K562 (cell line): ENCODE measurements around the gene TMEM114. TPM values are rescaled to one million over a fixed set of nuclear protein-coding genes. Genes with fewer than 3 reads are reported as not detected.

ENCODE experiments used
- ATAC-seq: fragments of 200-7000 bp; cut with Tn5 transposase; 3 replicates; pipeline ENCODE4 v1.9.1; 2020; ENCODE audit warnings: moderate library complexity
- BruUV-seq: library from RNA; stranded (reverse); fragments of 400-500 nt; replicated peaks from 2 replicates; lab custom pipeline; 2021; lab: Mats Ljungman, UMichigan
- CTCF ChIA-PET: fragments of 300-600 bp; formaldehyde crosslinking; extraction: SDS; loops from one replicate; lab custom pipeline; 2021; ENCODE audit warnings: low intra/inter-chr PET ratio; lab: Yijun Ruan, JAX
- POLR2A ChIA-PET: fragments of 300-600, 350-650 bp; sonication (Branson Sonifier 250); formaldehyde crosslinking; extraction: SDS; loops from one replicate; lab custom pipeline; 2021; ENCODE audit warnings: antibody characterized with exemption, inconsistent platforms; lab: Yijun Ruan, JAX
- DNase-seq, 4 experiments: peaks; one replicate each; pipeline versions ENCODE4 v3.0.0 to v3.0.0-alpha.2; 2011 to 2018; ENCODE audit warnings: low spot score in 3 of 4, mixed read lengths in 3 of 4; ENCODE audit errors: extremely low read depth in 1 of 4
- FAIRE-seq: peaks from 2 replicates; lab custom pipeline; 2011; peaks lifted over from hg19 to GRCh38; lab: Jason Lieb, UNC
- H2AFZ ChIP-seq: 2 replicates; pipeline ENCODE4 v1.6.0; 2011; ENCODE audit warnings: low read depth, low read length, control low read depth, inconsistent platforms
- H3K27ac ChIP-seq: fragments of 200-600 bp; 3 replicates; pipeline ENCODE4 v1.8.0; 2011; ENCODE audit warnings: low read depth, mild to moderate bottlenecking, control low read depth, inconsistent platforms, low read length, moderate library complexity, mixed read lengths; ENCODE audit errors: extremely low read depth
- H3K27me3 ChIP-seq, 2 experiments: fragments of 300-600 bp in 1 of 2; 2 replicates in 1 of 2; 3 replicates in 1 of 2; pipeline versions ENCODE4 v1.6.0 to v1.8.0; 2011; ENCODE audit warnings: inconsistent platforms in 2 of 2, low read length in 2 of 2, mild to moderate bottlenecking in 1 of 2, mixed read lengths in 1 of 2, moderate library complexity in 1 of 2; ENCODE audit not compliant: control insufficient read depth in 2 of 2, insufficient read depth in 2 of 2
- H3K36me3 ChIP-seq: fragments of 300-600 bp; 3 replicates; pipeline ENCODE4 v1.8.0; 2011; ENCODE audit warnings: mild to moderate bottlenecking, low read length, inconsistent platforms; ENCODE audit not compliant: control insufficient read depth, insufficient read depth
- H3K4me1 ChIP-seq, 2 experiments: fragments of 200-600 bp in 1 of 2; replicated peaks in 1 of 2; 2 replicates in 1 of 2; 3 replicates in 1 of 2; pipeline versions ENCODE4 v1.5.1 to v1.8.0; 2011; ENCODE audit warnings: inconsistent platforms in 2 of 2, low read length in 2 of 2, mild to moderate bottlenecking in 1 of 2, mixed read lengths in 1 of 2, moderate library complexity in 1 of 2; ENCODE audit not compliant: control insufficient read depth in 2 of 2, insufficient read depth in 2 of 2
- H3K4me2 ChIP-seq: 2 replicates; pipeline ENCODE4 v1.6.1; 2011; ENCODE audit warnings: low read length, control low read depth, inconsistent platforms, mixed read lengths; ENCODE audit not compliant: insufficient read depth
- H3K4me3 ChIP-seq: fragments of 200-600 bp; sonication (generic), shearing (Covaris generic); 2 replicates; pipeline ENCODE4 v1.5.1; 2016; ENCODE audit warnings: control low read depth, inconsistent platforms
- H3K79me2 ChIP-seq: fragments of 200-600 bp; 3 replicates; pipeline ENCODE4 v1.8.0; 2011; ENCODE audit warnings: low read length, inconsistent platforms; ENCODE audit not compliant: control insufficient read depth, insufficient read depth
- H3K9ac ChIP-seq, 2 experiments: 2 replicates each; pipeline versions ENCODE4 v1.6.0 to v1.6.1; 2011; ENCODE audit warnings: low read depth in 2 of 2, low read length in 2 of 2, control low read depth in 1 of 2, inconsistent platforms in 1 of 2, mild to moderate bottlenecking in 1 of 2, mixed read lengths in 1 of 2; ENCODE audit not compliant: insufficient read depth in 1 of 2
- H3K9me1 ChIP-seq: one replicate; pipeline ENCODE4 v1.6.0; 2011; ENCODE audit warnings: inconsistent platforms, mild to moderate bottlenecking, low read length, moderate library complexity; ENCODE audit not compliant: control insufficient read depth, insufficient read depth
- H3K9me3 ChIP-seq: replicated peaks from 2 replicates; pipeline ENCODE4 v1.5.1; 2011; ENCODE audit warnings: low read depth, low read length, inconsistent platforms; ENCODE audit not compliant: control insufficient read depth, insufficient read depth
- H4K20me1 ChIP-seq: replicated peaks from 2 replicates; pipeline ENCODE4 v1.6.1; 2011; ENCODE audit warnings: low read length, inconsistent platforms, mixed read lengths; ENCODE audit not compliant: control insufficient read depth, insufficient read depth
- CBFA2T3 ChIP-seq: fragments of 450-650 bp; IDR thresholded peaks from 2 replicates; pipeline ENCODE4 v1.6.1; 2017
- FOXK1 ChIP-seq: sonication (generic); formaldehyde crosslinking; IDR thresholded peaks from 2 replicates; pipeline ENCODE4 v1.8.0; 2022; ENCODE audit warnings: missing genetic modification reagents, mild to moderate bottlenecking, borderline replicate concordance
- GABPB1 ChIP-seq: sonication (generic); formaldehyde crosslinking; IDR thresholded peaks from 2 replicates; pipeline ENCODE4 v1.8.0; 2022; ENCODE audit warnings: mild to moderate bottlenecking, missing genetic modification reagents
- GTF2F1 ChIP-seq: IDR thresholded peaks from 2 replicates; pipeline ENCODE4 v1.6.1; 2011; ENCODE audit warnings: low read depth, low read length, improper control_type of control experiment
- HNRNPL ChIP-seq: fragments of 200-400 bp; formaldehyde crosslinking; IDR thresholded peaks from 2 replicates; pipeline ENCODE4 v1.6.1; 2017; ENCODE audit warnings: low read depth, mild to moderate bottlenecking, low read length
- NFIC ChIP-seq: fragments of 450-650 bp; IDR thresholded peaks from 2 replicates; pipeline ENCODE4 v1.6.1; 2017; ENCODE audit warnings: mild to moderate bottlenecking, inconsistent platforms
- RAD21 ChIP-seq, 2 experiments: fragments of 250-450 bp in 1 of 2; fragments of 450-650 bp in 1 of 2; sonication (Bioruptor Pico) in 1 of 2; formaldehyde crosslinking in 1 of 2; IDR thresholded peaks in 1 of 2; conservative IDR thresholded peaks in 1 of 2; 2 replicates each; pipeline versions ENCODE4 v1.4.0 to v1.8.0; 2020 to 2022; ENCODE audit warnings: mild to moderate bottlenecking in 2 of 2, moderate library complexity in 1 of 2
- RFX1 ChIP-seq: fragments of 450-650 bp; IDR thresholded peaks from 2 replicates; pipeline ENCODE4 v1.6.1; 2016; ENCODE audit warnings: mild to moderate bottlenecking, moderate library complexity
- ZC3H4 ChIP-seq: sonication (generic); formaldehyde crosslinking; IDR thresholded peaks from 2 replicates; pipeline ENCODE4 v1.9.0; 2021; ENCODE audit warnings: missing genetic modification reagents, borderline replicate concordance
- ZNF785 ChIP-seq: fragments of 250-450 bp; sonication (Bioruptor Pico); IDR thresholded peaks from 2 replicates; pipeline ENCODE4 v1.4.0; 2020; ENCODE audit warnings: mild to moderate bottlenecking
- WGBS: fragments of 100-300 bp; shearing (Covaris generic); methylation state at CpG from one replicate; pipeline ENCODE4 v1.1.6; 2016; ENCODE audit warnings: low coverage, mixed read lengths; ENCODE audit not compliant: insufficient coverage; ENCODE audit errors: missing lambda C conversion rate; 5-methylcytosine and 5-hydroxymethylcytosine counted together
- in situ Hi-C: fragments of 300-500 bp; cut with MboI; formaldehyde crosslinking; loops from 4 replicates; pipeline ENCODE4 v1.15.0; 2018; ENCODE audit warnings: inconsistent platforms, mixed read lengths
- intact Hi-C: fragments of 100-400 bp; cut with micrococcal nuclease; formaldehyde crosslinking; loops from 2 replicates; pipeline ENCODE4 v1.14.2; 2022
- polyA plus RNA-seq, 8 experiments: library from polyadenylated mRNA; depleted of rRNA in 4 of 8; stranded (reverse) in 5 of 8; unstranded in 3 of 8; fragments of >200 nt; fragmentation: Nextera tagmentation in 2 of 8; fragmentation: Illumina TruSeq in 1 of 8; extraction: Ambion mirVana in 2 of 8; extraction: Trizol in 1 of 8; gene quantifications; 2 replicates each; pipeline versions ENCODE4 v1.2.1 to v1.2.3, GENCODE V29; 2011 to 2014; ENCODE audit warnings: inconsistent platforms in 1 of 8, missing spikeins in 1 of 8
- total RNA-seq, 7 experiments: library from RNA; depleted of rRNA in 6 of 7; stranded (reverse); fragments of >200 nt in 6 of 7; fragmentation: Illumina TruSeq in 2 of 7; extraction: Trizol in 2 of 7; gene quantifications; 2 replicates each; pipeline versions ENCODE4 v1.2.1 to v1.2.3, GENCODE V29; 2011 to 2021; ENCODE audit warnings: low replicate concordance in 1 of 7
- TF ChIP-seq, protein P1 (sequence below): fragments of 250-450 bp; sonication (Bioruptor Pico); IDR thresholded peaks from 2 replicates; pipeline ENCODE4 v1.8.0; 2021; ENCODE audit warnings: borderline replicate concordance, mild to moderate bottlenecking, moderate library complexity; ENCODE audit not compliant: poor library complexity, severe bottlenecking
- TF ChIP-seq, protein P2 (sequence below): fragments of 250-450 bp; sonication (Bioruptor Pico); IDR thresholded peaks from 2 replicates; pipeline ENCODE4 v1.5.1; 2021; ENCODE audit warnings: mild to moderate bottlenecking

Gene TMEM114
- total and polyA plus RNA-seq, 9 of the 15 experiments (the other 6 are each of a cell fraction or from before 2014, with no cell fraction given): not detected

DNA sequence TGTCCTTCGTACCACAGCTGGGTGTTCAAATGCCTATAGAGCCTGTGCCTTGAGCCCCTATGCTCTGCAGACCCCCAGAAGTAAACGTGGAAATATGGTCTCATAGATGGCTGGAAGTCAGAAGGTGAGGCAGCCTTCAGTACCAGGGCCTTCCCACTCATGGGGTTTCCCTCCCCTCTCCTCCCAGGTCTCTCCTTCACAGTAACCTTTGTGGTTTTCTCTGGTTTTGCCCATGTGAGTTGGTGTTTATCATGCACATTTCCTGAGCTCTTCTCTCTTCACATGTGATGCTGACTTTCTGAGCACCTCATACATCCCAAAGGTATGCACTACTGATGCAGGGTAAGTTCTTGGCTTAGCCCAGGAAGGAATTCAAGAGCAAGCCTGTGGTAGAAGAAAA is 35.4 kb downstream of the TMEM114 start:
- H3K4me3 ChIP-seq: no peak overlapping the region
- peaks cover 7% of the 10 kb centered on the region for H4K20me1 ChIP-seq
- no peaks in the 10 kb centered on the region for H3K9me3 ChIP-seq
- intact Hi-C loops (no loop called here), in situ Hi-C loops (loop anchor here (25.0 kb wide), 1 partner anchor 1607 kb away; no protein-coding TSS in a partner anchor)
- H3K27ac ChIP-seq: no peak overlapping the region
- H3K9me1 ChIP-seq: no peaks in the 10 kb centered on the region
- no peak for FAIRE-seq
- POLR2A ChIA-PET: interaction anchor here (0.9 kb wide), 1 partner anchor 629 kb away, joined by 3 read pairs; no protein-coding TSS in a partner anchor
- no peak overlapping the region for H2AFZ ChIP-seq
- no peak for ATAC-seq
- H3K79me2 ChIP-seq: no peaks in the 10 kb centered on the region
- no peaks in the 10 kb centered on the region; a peak in 1 of 5 replicates for H3K4me1 ChIP-seq
- H3K9ac ChIP-seq: no peak overlapping the region
- peaks cover 25 to 72% of the 10 kb centered on the region in 2 experiments for H3K27me3 ChIP-seq
- DNase-seq: no peak
- no peak overlapping the region for H3K4me2 ChIP-seq
- CTCF ChIA-PET: no interaction called here
- WGBS: 4% methylated on average over 2 of the region's 2 CpGs
- BruUV-seq: no TSS peak
- H3K36me3 ChIP-seq: no peaks in the 10 kb centered on the region
- no peak for TF ChIP-seq FOXK1 (CRISPR knock-in tag)
- no peak for TF ChIP-seq HNRNPL
- TF ChIP-seq ZC3H4 (CRISPR knock-in tag): no peak
- no peak for TF ChIP-seq GABPB1 (CRISPR knock-in tag)
- TF ChIP-seq, protein P1, sequence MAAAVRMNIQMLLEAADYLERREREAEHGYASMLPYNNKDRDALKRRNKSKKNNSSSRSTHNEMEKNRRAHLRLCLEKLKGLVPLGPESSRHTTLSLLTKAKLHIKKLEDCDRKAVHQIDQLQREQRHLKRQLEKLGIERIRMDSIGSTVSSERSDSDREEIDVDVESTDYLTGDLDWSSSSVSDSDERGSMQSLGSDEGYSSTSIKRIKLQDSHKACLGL (CRISPR knock-in tag): no peak
- no peak for TF ChIP-seq NFIC
- TF ChIP-seq GTF2F1: no peak
- TF ChIP-seq, protein P2, sequence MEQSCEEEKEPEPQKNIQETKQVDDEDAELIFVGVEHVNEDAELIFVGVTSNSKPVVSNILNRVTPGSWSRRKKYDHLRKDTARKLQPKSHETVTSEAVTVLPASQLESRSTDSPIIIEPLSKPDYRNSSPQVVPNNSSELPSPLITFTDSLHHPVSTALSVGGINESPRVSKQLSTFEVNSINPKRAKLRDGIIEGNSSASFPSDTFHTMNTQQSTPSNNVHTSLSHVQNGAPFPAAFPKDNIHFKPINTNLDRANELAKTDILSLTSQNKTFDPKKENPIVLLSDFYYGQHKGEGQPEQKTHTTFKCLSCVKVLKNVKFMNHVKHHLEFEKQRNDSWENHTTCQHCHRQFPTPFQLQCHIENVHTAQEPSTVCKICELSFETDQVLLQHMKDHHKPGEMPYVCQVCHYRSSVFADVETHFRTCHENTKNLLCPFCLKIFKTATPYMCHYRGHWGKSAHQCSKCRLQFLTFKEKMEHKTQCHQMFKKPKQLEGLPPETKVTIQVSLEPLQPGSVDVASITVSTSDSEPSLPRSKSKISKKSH (CRISPR knock-in tag): no peak
- no peak for TF ChIP-seq RFX1
- TF ChIP-seq CBFA2T3: no peak
- TF ChIP-seq ZNF785 (CRISPR knock-in tag): no peak
- TF ChIP-seq RAD21 (CRISPR knock-in tag; conservative IDR thresholded peaks at IDR 0.05 in 1 of 2, IDR thresholded peaks at IDR 0.05 in 1 of 2): no peak
